Stimulated activated CD8-positive, alpha-beta memory T cell treated with anti-CD3 and anti-CD28 coated beads, Interleukin-4, amount 100 ng/mL, for 24 hours (primary cell): Measurements from ENCODE around the gene AHRR.
"Not testable (repeated sequence)": the region's sequence is repeated elsewhere in the genome, so short reads cannot be mapped to it uniquely, and the experiment has no call there.

Source experiments
- DNase-seq: peaks from one replicate; pipeline ENCODE4 v3.0.0-alpha.2; 2020; ENCODE audit warnings: low read depth

Gene AHRR

GRCh38 chr5:306011-306805, 15.3 kb upstream of the AHRR start:
- DNase-seq, result no peak

- no peak for DNase-seq
Observed at GRCh38 chr5:307306-307705, 14.2 kb upstream of the AHRR start.

- no peak for DNase-seq
Observed at GRCh38 chr5:307794-308579, 13.5 kb upstream of the AHRR start.

GRCh38 chr5:308672-309271, 12.7 kb upstream of the AHRR start:
- DNase-seq, result no peak

GRCh38 chr5:309831-310230, 11.7 kb upstream of the AHRR start:
- DNase-seq, result not testable (repeated sequence)

- no peak for DNase-seq
Observed at GRCh38 chr5:310516-310915, 11.0 kb upstream of the AHRR start.

- DNase-seq, result no peak
Observed at GRCh38 chr5:310941-311434, 10.5 kb upstream of the AHRR start.

- DNase-seq, result no peak
Observed at GRCh38 chr5:311963-312362, 9.6 kb upstream of the AHRR start.

- no peak for DNase-seq
Observed at GRCh38 chr5:312845-313244, 8.7 kb upstream of the AHRR start.

GRCh38 chr5:313265-313664, 8.2 kb upstream of the AHRR start:
- DNase-seq, result no peak

- DNase-seq, result no peak
Observed at GRCh38 chr5:313806-314376, 7.6 kb upstream of the AHRR start.

- no peak for DNase-seq
Observed at GRCh38 chr5:314676-315487, 6.6 kb upstream of the AHRR start.

GRCh38 chr5:315488-316209, 5.9 kb upstream of the AHRR start:
- DNase-seq, result no peak

GRCh38 chr5:316210-317085, 5.1 kb upstream of the AHRR start:
- no peak for DNase-seq

- peak; percentile 64 for DNase-seq
Observed at GRCh38 chr5:317086-317811, 4.3 kb upstream of the AHRR start.

GRCh38 chr5:318341-318897, 3.1 kb upstream of the AHRR start:
- no peak for DNase-seq

GRCh38 chr5:318931-319601, 2.4 kb upstream of the AHRR start:
- DNase-seq, result no peak

- DNase-seq, result no peak
Observed at GRCh38 chr5:320524-321229, 837 bp upstream of the AHRR start.
